Left ventricle myocardium inferior (tissue), 1 donor: ENCODE results near the gene TMEFF1. TPM values are rescaled to one million over a fixed set of nuclear protein-coding genes. Genes with fewer than 3 reads are reported as not detected.

Experiments used
- DNase-seq: peaks from one replicate; pipeline ENCODE4 v3.0.0-alpha.2; 2020
- H3K27ac ChIP-seq: fragments of 200-600 bp; replicated peaks from 2 replicates; pipeline ENCODE4 v1.8.0; 2021
- H3K27me3 ChIP-seq: fragments of 200-600 bp; 2 replicates; pipeline ENCODE4 v1.8.0; 2021; ENCODE audit warnings: low read depth
- H3K36me3 ChIP-seq: fragments of 200-600 bp; 2 replicates; pipeline ENCODE4 v1.8.0; 2021
- H3K4me1 ChIP-seq: fragments of 200-600 bp; 2 replicates; pipeline ENCODE4 v1.8.0; 2021
- H3K4me3 ChIP-seq: fragments of 200-600 bp; 2 replicates; pipeline ENCODE4 v1.8.0; 2021; ENCODE audit warnings: mild to moderate bottlenecking, moderate library complexity
- H3K9me3 ChIP-seq: fragments of 200-600 bp; replicated peaks from 2 replicates; pipeline ENCODE4 v1.8.0; 2021
- CTCF ChIP-seq: fragments of 200-600 bp; IDR thresholded peaks from 2 replicates; pipeline ENCODE4 v1.8.0; 2021; ENCODE audit warnings: antibody characterized with exemption, mild to moderate bottlenecking, borderline replicate concordance
- intact Hi-C: fragments of 100-400 bp; cut with micrococcal nuclease; formaldehyde crosslinking; loops from one replicate; pipeline ENCODE4 v1.11.0; 2022
- total RNA-seq: library from RNA; stranded (reverse); fragmentation: NEBNext Ultra II Directional; extraction: Animal tissue kit (Norgen Biotek cat#: 25700); gene quantifications from one replicate; pipeline ENCODE4 v1.2.1, GENCODE V29; 2021
- donor health status: DM: no; HTN: yes; CAD: no; lungs with severe emphysema.

The TMEFF1 gene
- total RNA-seq, 1 donor from 2014 or later = not detected

GRCh38 chr9:100573655-100574260 lies 100.8 kb downstream of the TMEFF1 start:
- H3K27ac ChIP-seq = no peak overlapping the region
- intact Hi-C loops = no loop called here
- no peaks in the 10 kb centered on the region for H3K9me3 ChIP-seq
- DNase-seq = no peak
- H3K4me1 ChIP-seq = no peaks in the 10 kb centered on the region
- no peak for TF ChIP-seq CTCF
- no peaks in the 10 kb centered on the region for H3K36me3 ChIP-seq
- H3K4me3 ChIP-seq = no peak overlapping the region
- no peaks in the 10 kb centered on the region for H3K27me3 ChIP-seq

GRCh38 chr9:100575006-100575405 lies 102.1 kb downstream of the TMEFF1 start:
- no peak for DNase-seq
- H3K27me3 ChIP-seq = no peaks in the 10 kb centered on the region
- intact Hi-C loops = no loop called here
- TF ChIP-seq CTCF = no peak
- no peak overlapping the region for H3K4me3 ChIP-seq
- no peaks in the 10 kb centered on the region for H3K36me3 ChIP-seq
- H3K9me3 ChIP-seq = no peaks in the 10 kb centered on the region
- H3K27ac ChIP-seq = no peak overlapping the region
- no peaks in the 10 kb centered on the region for H3K4me1 ChIP-seq

DNA sequence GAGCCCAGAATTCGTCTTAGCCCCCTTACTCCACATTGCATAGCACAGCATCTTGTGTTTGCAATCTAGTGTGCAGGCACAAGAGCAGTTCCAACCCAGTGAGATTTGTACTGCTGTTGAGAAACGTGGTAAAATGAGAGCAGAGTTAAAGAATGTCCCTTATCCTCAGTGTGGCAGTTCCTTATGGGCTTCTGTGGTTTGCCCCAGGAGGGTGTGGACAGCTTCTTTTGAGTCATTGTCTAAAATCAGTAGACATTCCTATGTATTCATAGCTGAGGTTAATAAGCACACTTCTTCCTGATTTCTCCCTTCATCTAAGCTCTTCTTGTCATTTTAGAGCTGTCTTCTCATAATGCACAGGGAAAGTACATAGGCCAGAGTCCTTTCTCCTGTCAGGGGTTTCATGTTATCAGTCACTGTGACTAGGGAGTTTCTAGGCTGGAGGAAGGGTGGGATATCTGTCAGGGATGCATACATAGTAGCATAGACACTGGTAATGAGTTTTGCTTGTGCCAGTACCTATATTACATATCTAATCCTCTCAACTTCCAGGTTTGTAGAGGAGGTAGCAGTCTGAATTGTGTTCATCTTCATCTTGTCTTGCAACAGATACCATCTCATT lies 102.9 kb downstream of the TMEFF1 start:
- Histone ChIP-seq H3K4me3 (no peak overlapping the region), H3K36me3 (no peaks in the 10 kb centered on the region), H3K27me3 (no peaks in the 10 kb centered on the region), H3K27ac (no peak overlapping the region), H3K9me3 (no peaks in the 10 kb centered on the region), H3K4me1 (no peaks in the 10 kb centered on the region)
- TF ChIP-seq CTCF = no peak
- DNase-seq = no peak
- intact Hi-C loops = no loop called here

DNA sequence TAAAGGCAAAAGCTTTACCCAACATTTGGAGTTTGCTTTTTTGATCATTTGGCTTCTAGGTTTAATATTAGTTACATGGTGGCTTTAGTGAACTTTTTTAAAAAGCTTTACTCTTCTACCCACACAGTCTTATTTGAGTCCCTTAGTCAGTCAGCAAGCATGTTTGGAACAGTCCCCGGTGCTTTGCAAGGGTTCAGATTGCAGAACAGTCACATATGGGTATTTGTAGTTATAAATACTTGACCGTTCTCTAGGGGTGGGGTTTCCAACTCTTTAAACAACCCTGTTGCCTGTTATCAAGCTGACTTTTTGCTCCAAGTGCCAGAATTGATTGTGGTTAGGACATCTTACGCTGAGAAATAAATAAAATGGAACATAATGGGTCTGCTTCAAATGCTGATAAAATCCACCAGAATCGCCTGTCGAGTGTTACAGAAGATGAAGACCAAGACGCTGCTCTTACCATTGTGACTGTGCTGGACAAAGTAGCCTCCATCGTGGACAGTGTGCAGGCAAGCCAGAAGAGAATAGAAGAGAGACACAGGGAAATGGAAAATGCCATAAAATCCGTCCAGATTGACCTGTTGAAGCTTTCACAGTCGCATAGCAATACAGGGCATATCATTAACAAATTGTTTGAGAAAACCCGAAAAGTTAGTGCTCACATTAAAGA lies 105.0 kb downstream of the TMEFF1 start, which contains the start of gene CAVIN4:
Gene CAVIN4 (plus strand): TSS at position 304 of the 673 bp plus-strand sequence. CDS start 65 bp downstream, at position 369.
- TF ChIP-seq CTCF = no peak
- H3K9me3 ChIP-seq = no peaks in the 10 kb centered on the region
- intact Hi-C loops = no loop called here
- H3K27me3 ChIP-seq = no peaks in the 10 kb centered on the region
- no peak for DNase-seq
- H3K36me3 ChIP-seq = no peaks in the 10 kb centered on the region
- H3K4me1 ChIP-seq = peaks cover 7% of the 10 kb centered on the region
- peak within 1 kb of the TSS; percentile 67 for H3K4me3 ChIP-seq
- peak within 1 kb of the TSS; percentile 81 for H3K27ac ChIP-seq

- DNase-seq = no peak
Observed at GRCh38 chr9:100578610-100579009, 105.7 kb downstream of the TMEFF1 start.

More at GRCh38 chr9:100578610-100579009, 105.7 kb downstream of the TMEFF1 start:
- peak overlapping the region; percentile 81 for H3K27ac ChIP-seq
- H3K9me3 ChIP-seq = no peaks in the 10 kb centered on the region
- TF ChIP-seq CTCF = no peak
- H3K27me3 ChIP-seq = no peaks in the 10 kb centered on the region
- intact Hi-C loops = no loop called here
- H3K36me3 ChIP-seq = no peaks in the 10 kb centered on the region
- H3K4me1 ChIP-seq = peaks cover 14% of the 10 kb centered on the region
- peak overlapping the region; percentile 67 for H3K4me3 ChIP-seq
